ENCODE data around the gene MYO6. TPM values are rescaled to one million over a fixed set of nuclear protein-coding genes. Genes with fewer than 3 reads are reported as not detected.
"Not testable (repeated sequence)": the region's sequence is repeated elsewhere in the genome, so short reads cannot be mapped to it uniquely, and the experiment has no call there.

The MYO6 gene
- polyA plus RNA-seq, 1 experiment: 13.7 TPM

GRCh38 chr6:75884822-75885221 is 135.8 kb downstream of the MYO6 start:
- no peak for DNase-seq (ENCODE audit: low read depth, low spot score)
- Histone ChIP-seq H3K4me3 (ENCODE audit: low read depth, low read length) (no peak overlapping the region), H3K27me3 (ENCODE audit: control insufficient read depth, insufficient read depth, low read length) (no peaks in the 10 kb centered on the region), H3K9me3 (ENCODE audit: control insufficient read depth, insufficient read depth, low read length) (no peaks in the 10 kb centered on the region), H3K27ac (ENCODE audit: low read depth, low read length) (no peak overlapping the region)
- CTCF ChIA-PET: interaction anchor here (3.2 kb wide), 1 partner anchor 8 kb away, joined by 35 read pairs; no protein-coding TSS in a partner anchor
- TF ChIP-seq, protein P1, sequence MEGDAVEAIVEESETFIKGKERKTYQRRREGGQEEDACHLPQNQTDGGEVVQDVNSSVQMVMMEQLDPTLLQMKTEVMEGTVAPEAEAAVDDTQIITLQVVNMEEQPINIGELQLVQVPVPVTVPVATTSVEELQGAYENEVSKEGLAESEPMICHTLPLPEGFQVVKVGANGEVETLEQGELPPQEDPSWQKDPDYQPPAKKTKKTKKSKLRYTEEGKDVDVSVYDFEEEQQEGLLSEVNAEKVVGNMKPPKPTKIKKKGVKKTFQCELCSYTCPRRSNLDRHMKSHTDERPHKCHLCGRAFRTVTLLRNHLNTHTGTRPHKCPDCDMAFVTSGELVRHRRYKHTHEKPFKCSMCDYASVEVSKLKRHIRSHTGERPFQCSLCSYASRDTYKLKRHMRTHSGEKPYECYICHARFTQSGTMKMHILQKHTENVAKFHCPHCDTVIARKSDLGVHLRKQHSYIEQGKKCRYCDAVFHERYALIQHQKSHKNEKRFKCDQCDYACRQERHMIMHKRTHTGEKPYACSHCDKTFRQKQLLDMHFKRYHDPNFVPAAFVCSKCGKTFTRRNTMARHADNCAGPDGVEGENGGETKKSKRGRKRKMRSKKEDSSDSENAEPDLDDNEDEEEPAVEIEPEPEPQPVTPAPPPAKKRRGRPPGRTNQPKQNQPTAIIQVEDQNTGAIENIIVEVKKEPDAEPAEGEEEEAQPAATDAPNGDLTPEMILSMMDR (IDR thresholded peaks at IDR 0.05; ENCODE audit: low read depth, low read length): no peak
- POLR2A ChIA-PET: no interaction called here

GRCh38 chr6:75892384-75892783 is 143.3 kb downstream of the MYO6 start:
- Histone ChIP-seq H3K9me3 (ENCODE audit: control insufficient read depth, insufficient read depth, low read length) (no peaks in the 10 kb centered on the region; the same call in 1 of the 2 replicates), H3K4me3 (ENCODE audit: low read depth, low read length) (no peak overlapping the region), H3K27ac (ENCODE audit: low read depth, low read length) (no peak overlapping the region), H3K27me3 (ENCODE audit: control insufficient read depth, insufficient read depth, low read length) (no peaks in the 10 kb centered on the region)
- CTCF ChIA-PET: interaction anchor here (0.6 to 4.4 kb wide), 26 partner anchors 9 to 1584 kb away, joined by 3 to 87 read pairs (median 10); partner anchors contain the start of gene HTR1B
- POLR2A ChIA-PET: no interaction called here
- no peak for DNase-seq (ENCODE audit: low read depth, low spot score)
- TF ChIP-seq, protein P1 (IDR thresholded peaks at IDR 0.05; ENCODE audit: low read depth, low read length): no peak

DNA sequence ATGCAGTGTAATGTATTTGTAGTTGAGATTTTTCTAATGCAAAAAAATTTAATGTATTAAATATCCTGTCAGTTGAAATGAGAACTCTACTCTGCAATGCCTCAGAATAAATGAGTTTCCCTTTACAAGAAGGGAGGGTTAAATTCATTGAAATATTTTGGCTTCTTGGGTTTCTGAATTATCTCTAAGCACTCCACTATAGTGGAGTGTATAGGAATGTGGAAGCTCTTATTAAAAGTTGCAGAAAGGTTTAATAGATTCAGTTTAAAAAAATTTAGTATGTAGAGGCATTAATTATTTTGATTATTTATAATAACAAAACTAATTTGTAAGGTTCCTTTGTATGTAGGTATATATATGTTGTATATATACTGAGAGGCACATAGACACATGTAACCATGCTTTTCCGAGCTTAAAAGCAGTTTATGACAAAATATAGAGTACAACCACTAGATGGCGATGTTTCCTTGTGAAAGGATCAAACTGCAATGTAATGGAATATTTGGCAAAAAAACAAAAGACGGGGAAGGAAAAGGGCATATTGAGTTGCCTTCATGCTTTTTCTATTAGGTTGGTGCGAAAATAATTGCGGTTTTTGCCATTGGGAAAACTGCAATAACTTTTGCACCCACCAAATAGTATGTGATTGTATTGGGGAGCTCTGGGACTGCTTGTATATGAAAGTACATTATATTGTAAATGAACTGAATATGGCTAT is 144.2 kb downstream of the MYO6 start:
- ChIA-PET POLR2A (no interaction called here), CTCF (interaction anchor here (0.6 to 4.4 kb wide), 40 partner anchors 9 to 1663 kb away, joined by 3 to 87 read pairs (median 6); partner anchors contain the start of gene HTR1B)
- peak; percentile 60 for DNase-seq (ENCODE audit: low read depth, low spot score)
- TF ChIP-seq, protein P1 (IDR thresholded peaks at IDR 0.05; ENCODE audit: low read depth, low read length): peak; percentile 71
- H3K27ac ChIP-seq (ENCODE audit: low read depth, low read length): no peak overlapping the region
- H3K27me3 ChIP-seq (ENCODE audit: control insufficient read depth, insufficient read depth, low read length): no peaks in the 10 kb centered on the region
- no peak overlapping the region for H3K4me3 ChIP-seq (ENCODE audit: low read depth, low read length)
- H3K9me3 ChIP-seq (ENCODE audit: control insufficient read depth, insufficient read depth, low read length): no peaks in the 10 kb centered on the region; the same call in 1 of the 2 replicates

GRCh38 chr6:75893776-75894152 is 144.7 kb downstream of the MYO6 start:
- Histone ChIP-seq H3K4me3 (ENCODE audit: low read depth, low read length) (no peak overlapping the region), H3K27me3 (ENCODE audit: control insufficient read depth, insufficient read depth, low read length) (no peaks in the 10 kb centered on the region), H3K27ac (ENCODE audit: low read depth, low read length) (no peak overlapping the region), H3K9me3 (ENCODE audit: control insufficient read depth, insufficient read depth, low read length) (no peaks in the 10 kb centered on the region; the same call in 1 of the 2 replicates)
- POLR2A ChIA-PET: no interaction called here
- CTCF ChIA-PET: interaction anchor here (0.8 to 4.4 kb wide), 32 partner anchors 10 to 1663 kb away, joined by 3 to 87 read pairs (median 8); partner anchors contain the start of gene HTR1B
- TF ChIP-seq, protein P1 (IDR thresholded peaks at IDR 0.05; ENCODE audit: low read depth, low read length): no peak
- no peak for DNase-seq (ENCODE audit: low read depth, low spot score)

DNA sequence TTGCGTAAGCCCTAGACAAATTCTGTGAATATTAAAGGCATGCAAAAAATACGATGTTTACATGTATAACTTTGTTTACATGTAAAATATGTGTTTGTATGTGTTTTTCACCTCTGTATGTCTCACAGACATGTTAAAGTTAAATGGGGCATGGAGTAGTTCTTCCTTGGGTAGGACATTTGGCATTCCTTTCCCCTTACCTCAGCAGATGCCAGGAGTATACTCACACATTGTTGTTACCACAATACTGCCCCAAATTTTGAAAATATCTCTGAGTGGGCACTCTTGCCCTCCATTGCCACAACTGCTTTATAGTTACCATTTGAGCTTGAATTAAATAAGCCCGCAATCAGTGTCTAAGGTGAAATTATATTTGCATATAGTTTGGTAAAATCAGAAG is 147.5 kb downstream of the MYO6 start:
- TF ChIP-seq, protein P1 (IDR thresholded peaks at IDR 0.05; ENCODE audit: low read depth, low read length): no peak
- no peak for DNase-seq (ENCODE audit: low read depth, low spot score)
- CTCF ChIA-PET: interaction anchor here (0.6 to 4.4 kb wide), 2 partner anchors 41 to 67 kb away, joined by 3 to 31 read pairs; no protein-coding TSS in a partner anchor

DNA sequence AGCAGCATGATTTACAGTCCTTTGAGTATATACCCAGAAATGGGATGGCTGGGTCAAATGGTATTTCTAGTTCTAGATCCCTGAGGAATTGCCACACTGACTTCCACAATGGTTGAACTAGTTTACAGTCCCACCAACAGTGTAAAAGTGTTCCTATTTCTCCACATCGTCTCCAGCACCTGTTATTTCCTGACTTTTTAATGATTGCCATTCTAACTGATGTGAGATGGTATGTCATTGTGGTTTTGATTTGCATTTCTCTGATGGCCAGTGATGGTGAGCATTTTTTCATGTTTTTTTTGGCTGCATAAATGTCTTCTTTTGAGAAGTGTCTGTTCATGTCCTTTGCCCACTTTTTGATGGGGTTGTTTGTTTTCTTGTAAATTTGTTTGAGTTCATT is 151.2 kb downstream of the MYO6 start:
- POLR2A ChIA-PET: not testable (repeated sequence)

More for the DNA sequence above, 147.5 kb downstream of the MYO6 start:
- Histone ChIP-seq H3K27me3 (ENCODE audit: control insufficient read depth, insufficient read depth, low read length) (no peaks in the 10 kb centered on the region), H3K27ac (ENCODE audit: low read depth, low read length) (no peak overlapping the region), H3K9me3 (ENCODE audit: control insufficient read depth, insufficient read depth, low read length) (no peaks in the 10 kb centered on the region; the same call in 1 of the 2 replicates), H3K4me3 (ENCODE audit: low read depth, low read length) (no peak overlapping the region)
- POLR2A ChIA-PET: no interaction called here

GRCh38 chr6:75905129-75905528 is 156.1 kb downstream of the MYO6 start:
- CTCF ChIA-PET: interaction anchor here (0.6 to 1.8 kb wide), 2 partner anchors 10 to 11 kb away, joined by 3 to 11 read pairs; no protein-coding TSS in a partner anchor
- POLR2A ChIA-PET; H3K9me3 ChIP-seq (ENCODE audit: control insufficient read depth, insufficient read depth, low read length); H3K27me3 ChIP-seq (ENCODE audit: control insufficient read depth, insufficient read depth, low read length); H3K27ac ChIP-seq (ENCODE audit: low read depth, low read length); DNase-seq (ENCODE audit: low read depth, low spot score); H3K4me3 ChIP-seq (ENCODE audit: low read depth, low read length): not testable (repeated sequence)

More for the DNA sequence above, 151.2 kb downstream of the MYO6 start:
- H3K9me3 ChIP-seq (ENCODE audit: control insufficient read depth, insufficient read depth, low read length); H3K27me3 ChIP-seq (ENCODE audit: control insufficient read depth, insufficient read depth, low read length); H3K27ac ChIP-seq (ENCODE audit: low read depth, low read length); H3K4me3 ChIP-seq (ENCODE audit: low read depth, low read length); CTCF ChIA-PET; DNase-seq (ENCODE audit: low read depth, low spot score): not testable (repeated sequence)
